HG03469 (cell line): ENCODE data around the gene RNASEH2B.

ENCODE experiments used
- ATAC-seq: cut with Tn5 transposase; IDR thresholded peaks from one replicate; pipeline ENCODE4 v1.9.1; 2021; ENCODE audit warnings: mild to moderate bottlenecking, moderate library complexity, moderate number of reproducible peaks; ENCODE audit not compliant: unreplicated experiment

RNASEH2B gene

DNA sequence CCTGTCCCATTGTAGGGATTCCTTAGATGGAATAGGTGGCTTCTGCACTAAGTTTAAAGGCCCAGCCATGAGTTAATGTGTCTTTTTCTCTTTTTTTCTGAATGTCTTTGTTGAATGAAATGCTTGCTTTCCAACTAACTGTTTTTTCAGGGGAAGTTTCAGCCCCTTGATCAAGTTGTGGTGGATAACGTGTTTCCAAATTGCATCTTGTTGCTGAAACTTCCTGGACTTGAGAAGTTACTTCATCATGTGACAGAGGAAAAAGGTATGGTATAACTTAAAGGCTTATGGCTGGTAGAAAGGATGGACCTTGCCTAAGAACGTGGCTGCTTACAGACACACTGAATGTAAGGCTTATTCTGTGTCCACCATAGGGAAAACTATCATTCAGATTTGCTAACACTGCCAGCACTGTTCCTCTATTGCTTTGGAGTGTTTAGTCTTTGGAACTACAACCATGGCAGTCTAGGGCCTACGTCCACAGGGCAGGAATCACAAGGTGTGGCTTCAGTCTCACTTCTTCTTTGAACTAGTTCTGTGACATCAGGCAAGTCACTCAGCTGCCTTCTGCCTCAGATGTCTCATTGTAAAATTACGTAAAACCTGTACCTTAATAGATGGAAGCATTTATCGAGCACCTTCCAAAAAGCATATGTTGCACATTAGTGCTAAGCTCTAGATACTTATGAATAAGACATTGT is 25.3 kb downstream of the RNASEH2B start:
- no peak for ATAC-seq

DNA sequence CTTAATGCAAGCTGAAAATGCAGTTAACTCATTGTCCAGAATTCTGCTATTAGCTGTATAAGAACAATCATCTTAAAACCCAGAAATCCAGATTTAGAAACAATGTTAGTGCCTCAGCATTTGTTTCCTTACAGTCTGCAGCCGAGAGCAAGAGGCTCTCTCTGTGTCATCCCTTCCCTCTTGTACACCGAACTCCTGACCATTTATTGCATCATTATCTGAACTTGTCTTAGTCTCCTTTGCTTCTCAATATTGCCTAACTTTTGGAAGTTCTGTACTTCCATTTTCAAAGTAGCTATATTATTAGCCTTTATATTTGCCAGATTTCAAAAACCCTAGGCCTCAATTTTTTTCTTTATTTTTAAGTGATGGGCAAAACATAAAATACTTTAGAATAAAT is 27.1 kb downstream of the RNASEH2B start:
- ATAC-seq = no peak

DNA sequence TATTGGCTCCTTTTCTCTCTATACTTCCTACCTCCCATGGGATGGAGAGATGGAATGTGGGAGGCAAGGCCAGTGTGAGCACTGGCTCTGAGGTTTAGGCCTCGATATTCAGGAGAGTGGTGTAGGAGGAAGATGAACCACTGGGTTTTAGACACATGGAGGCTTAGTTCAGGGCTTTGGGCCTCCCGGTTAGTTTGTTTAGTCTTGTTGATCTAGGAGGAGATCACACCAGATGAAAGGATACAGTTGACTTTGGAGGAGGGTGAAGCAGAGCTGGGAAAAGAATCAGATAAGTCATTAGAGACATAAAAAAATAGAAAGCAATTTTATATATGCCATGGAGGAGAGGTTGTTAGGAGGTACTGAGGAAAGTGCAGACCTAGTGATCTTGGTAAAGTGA is 30.9 kb downstream of the RNASEH2B start:
- ATAC-seq = no peak

DNA sequence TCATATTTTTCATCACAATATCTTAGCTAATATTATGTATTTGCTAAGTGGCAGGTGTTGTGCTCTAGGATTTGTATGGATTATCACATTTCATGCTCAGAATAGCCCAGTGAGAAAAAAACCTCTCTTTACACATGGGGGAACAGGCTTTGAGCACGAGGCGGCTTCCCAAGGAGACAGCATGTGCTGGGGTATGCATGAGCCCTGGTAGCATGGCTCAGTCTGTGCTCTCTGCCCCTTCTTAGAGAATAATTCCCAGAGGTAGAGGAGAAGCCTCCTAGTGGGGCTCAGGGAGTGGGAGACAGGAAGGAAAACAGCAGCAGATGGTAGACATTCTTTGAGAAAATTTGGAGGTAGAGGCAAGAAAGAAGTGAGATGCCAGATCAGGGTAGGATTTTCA is 31.6 kb downstream of the RNASEH2B start:
- ATAC-seq = no peak

DNA sequence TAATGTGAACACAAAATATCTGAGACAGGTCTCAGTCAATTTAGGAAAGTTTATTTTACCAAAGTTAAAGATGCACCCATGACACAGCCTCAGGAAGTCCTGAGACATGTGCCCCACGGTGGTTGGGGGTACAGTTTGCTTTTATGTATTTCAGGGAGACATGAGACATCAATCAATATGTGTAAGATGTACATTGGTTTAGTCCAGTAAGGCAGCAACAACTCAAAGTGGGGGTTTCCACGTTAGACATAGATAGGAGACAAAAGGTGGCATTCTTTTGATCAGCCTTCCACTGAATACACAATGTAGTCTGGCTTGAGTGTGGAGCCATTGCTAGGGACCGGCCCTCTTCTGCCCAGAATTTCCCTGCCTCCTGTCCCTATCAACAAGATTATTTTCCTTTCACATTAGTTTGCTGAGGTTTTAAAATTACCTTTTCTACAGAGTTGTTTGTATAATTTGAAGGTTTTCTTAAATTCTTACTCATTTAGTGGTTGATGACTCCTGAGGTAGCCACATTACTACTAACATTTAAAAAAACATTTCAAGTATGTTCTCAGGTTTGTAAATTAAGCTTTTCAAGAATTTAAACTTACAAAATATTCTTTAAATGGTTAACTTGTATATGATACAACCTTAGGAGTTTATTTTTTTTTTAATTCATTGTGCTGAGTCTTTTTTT is 33.2 kb downstream of the RNASEH2B start:
- ATAC-seq = no peak

DNA sequence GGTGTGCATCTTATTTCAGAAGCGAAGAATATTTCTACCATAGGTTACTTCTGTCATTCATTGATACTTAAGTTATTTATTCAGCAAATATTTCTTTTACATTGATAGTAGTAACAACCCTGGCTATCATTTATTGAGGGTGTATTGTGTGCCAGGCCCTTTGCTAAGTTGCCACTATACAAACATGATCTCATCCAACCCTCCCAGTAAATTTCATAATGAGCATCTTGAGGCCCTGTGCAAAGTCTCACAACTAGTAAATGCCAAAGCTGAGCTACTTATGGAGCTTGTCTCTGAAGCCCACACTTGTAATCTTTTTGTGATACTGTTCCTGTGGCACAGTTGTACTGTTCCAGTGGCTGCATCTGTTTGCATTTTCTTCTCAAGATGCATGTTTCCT is 36.1 kb downstream of the RNASEH2B start:
- no peak for ATAC-seq

DNA sequence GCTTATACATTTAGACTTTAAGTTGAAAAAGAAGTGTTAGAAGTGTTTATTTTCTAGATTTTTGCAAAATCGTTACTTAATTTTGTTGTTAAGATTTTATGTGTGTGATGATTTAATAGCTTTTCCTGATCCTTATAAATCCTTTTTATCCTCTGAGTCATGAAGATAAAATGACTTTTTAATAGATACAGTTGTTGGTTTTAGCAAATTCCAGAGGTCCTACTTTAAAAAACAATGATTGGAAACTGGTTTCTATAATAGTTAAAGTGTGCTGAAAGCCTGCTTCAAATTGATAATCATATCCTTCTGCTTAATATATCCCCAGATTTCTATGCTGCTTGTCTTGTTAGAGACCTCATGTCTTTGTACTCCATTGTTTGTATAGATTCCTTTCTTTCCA is 39.0 kb downstream of the RNASEH2B start:
- ATAC-seq = no peak

DNA sequence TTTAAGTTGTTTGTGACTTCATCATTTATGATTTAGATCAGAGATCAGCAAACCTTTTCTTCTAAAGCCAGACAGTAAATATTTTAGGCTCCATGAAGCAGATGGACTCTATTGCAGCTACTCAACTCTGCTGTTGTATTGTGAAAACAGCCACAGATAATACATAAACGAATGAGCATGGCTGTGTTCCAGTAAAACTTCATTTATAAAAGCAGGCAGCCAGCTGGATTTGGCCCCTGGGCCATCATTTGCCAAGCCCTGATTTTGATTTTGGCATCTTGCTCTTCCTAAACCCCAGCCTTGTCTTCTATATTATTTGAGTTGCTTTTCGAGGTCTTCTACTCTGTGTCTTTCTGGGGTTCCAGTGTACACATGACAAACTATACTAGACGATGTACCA is 41.3 kb downstream of the RNASEH2B start:
- no peak for ATAC-seq

DNA sequence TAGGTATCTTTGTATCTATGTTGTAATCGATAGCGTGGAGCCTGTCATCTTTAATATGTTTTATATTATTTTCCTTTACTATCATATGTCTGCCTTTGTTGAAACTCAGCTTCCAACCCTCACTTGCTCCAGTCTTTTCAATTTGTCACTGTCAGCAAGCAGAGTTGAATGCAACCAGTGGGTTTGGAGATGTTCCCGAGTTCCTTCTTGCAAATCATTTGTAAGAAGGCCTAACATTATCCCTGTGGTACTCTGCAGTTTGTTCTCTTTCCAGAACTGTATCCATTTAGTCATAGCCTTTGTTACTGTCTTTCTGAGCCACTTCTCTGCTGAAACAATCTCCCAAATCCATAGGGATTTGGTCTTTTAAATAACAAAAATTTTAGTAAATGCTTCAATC is 41.8 kb downstream of the RNASEH2B start:
- no peak for ATAC-seq

DNA sequence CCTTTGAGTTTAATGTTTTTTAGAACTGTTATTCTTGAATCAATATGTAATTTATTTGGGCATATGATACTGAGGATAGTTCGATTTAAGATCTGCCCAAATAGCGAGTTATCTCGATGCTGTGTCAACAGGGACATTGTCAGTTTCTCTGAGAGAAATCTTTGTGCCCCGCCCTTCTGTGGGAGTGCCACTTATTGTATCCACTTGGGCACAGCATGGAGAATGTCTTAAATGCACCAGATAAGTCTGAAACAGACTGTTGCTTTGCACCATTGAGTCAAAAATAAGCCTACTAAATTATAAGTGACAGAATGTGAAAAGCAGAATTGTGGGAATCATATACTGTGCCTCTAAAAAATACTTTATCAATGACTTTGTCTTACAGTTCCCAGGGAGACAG is 45.6 kb downstream of the RNASEH2B start:
- ATAC-seq = no peak

DNA sequence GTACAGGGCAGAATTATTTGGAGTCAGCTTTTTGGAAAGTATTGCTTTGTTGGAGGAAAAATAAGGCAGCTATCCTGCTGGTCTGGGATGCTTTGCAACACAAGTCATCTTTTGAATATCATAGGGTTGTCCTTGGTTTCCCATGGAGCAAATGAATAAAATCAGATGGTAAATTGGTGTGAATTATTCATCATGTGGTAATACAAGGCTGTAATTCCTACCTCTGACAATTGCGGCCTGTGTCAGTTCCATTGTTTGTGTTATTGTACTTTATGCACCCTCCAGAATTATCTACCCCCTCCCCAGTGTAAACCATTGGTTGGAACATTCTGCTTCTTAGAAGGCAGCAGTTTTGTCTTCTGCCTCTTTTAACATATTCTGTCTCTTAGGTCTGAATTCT is 46.2 kb downstream of the RNASEH2B start:
- no peak for ATAC-seq

DNA sequence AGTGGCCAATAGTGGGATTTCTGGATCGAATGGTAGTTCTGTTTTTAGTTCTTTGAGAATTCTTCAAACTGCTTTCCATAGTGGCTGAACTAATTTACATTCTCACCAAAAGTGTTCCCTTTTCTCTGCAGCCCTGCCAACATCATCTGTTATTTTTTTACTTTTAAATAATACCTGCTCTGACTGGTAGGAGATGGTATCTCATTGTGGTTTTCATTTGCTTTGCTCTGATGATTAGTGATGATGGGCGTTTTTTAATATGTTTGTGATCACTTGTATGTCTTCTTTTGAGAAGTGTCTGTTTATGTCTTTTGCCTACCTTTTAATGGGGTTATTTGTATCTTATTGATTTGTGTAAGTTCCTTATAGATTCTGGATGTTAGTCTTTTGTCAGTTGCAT is 48.0 kb downstream of the RNASEH2B start:
- ATAC-seq = no peak

DNA sequence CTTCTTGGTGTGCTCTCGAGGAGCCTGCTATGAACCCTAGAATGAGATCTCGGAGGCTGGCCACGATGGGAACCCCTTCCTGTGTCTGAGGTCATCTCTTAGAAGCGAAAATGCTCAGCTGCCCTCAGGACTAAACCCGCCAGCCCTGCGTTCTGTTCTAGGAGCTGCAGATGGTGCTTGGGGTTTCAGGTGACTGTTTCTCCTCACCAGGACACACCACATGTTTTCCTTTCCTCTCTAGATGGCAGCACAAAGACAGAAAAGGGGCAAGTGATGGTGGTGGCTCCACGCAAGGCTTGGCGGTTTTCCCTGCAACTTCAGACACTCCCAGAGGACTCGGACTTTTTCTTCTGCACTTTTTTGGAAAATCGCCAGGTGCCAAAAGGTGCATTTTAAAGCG is 60.1 kb downstream of the RNASEH2B start:
- no peak for ATAC-seq

DNA sequence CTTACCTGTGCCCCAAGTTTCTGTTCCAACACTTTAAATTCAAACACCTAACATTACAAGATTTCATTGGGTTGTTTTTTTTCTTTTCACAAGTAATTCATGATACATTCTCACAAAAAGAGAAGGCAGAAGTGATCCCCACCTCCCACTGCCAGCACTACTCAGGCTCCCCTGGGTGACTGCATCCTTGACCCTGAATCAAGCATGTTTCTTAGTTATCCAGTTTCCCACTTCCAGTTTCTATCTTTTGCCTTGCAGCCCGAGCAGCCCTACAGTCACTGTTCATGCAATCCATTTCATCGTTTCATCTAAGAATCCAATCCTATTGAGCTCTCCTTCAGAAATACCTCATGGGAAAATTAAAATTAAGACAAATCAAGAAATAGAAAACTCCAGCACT is 61.4 kb downstream of the RNASEH2B start:
- ATAC-seq = no peak

DNA sequence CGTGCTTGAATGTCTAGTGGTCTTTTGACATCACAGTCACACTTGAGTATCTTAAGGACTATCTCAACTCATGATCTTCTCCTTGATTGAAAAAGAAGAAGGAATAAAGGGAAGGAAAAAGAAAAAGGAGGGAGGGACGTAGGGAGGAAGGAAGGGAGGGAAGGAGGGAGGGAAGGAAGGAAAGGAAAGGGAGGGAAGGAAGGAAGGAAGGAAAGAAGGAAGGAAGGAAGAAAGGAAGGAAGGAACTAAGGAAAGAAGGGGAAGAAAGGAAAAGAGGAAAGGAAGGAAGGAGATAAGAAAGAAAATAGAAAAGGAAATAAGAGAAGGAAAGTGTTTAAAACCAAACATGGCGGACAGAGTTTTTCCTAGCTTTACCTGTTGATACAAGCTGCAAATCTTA is 64.7 kb downstream of the RNASEH2B start:
- ATAC-seq = no peak

DNA sequence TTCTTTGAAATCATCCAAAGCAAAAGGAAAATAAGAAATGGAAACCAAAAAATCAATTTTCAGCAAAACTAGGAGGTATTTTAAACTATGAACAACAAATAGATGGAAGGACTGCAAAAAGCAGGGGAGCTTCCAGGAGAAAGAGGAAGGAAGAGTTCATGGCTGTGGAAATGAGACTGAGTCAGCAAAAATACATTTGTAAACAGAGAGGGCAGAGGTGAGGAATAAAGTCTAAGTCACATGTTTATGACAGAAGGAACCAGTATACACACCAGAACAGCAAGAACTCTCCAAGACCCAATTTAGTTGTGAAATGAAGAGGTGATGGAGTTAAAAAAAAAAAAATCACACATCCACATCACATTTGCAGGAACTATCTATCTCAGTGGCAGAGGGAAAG is 69.6 kb downstream of the RNASEH2B start:
- no peak for ATAC-seq

DNA sequence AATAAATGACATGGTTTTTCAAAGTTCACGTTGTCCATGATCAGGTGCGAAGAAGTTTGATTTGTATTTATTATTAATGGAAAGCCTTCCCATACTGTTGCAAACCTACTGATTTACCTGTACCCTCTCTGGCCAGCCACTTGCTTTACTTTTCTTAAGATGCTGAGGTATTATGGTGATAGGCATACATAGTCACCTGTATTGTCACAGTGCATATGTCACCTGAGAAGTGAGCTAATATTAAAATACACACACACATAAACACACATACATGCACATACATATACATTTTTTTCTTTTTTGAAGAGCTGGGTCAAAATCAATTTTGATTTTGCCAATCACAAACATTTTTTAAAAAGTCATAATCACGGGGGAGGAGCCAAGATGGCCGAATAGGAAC is 72.1 kb downstream of the RNASEH2B start:
- ATAC-seq = no peak

DNA sequence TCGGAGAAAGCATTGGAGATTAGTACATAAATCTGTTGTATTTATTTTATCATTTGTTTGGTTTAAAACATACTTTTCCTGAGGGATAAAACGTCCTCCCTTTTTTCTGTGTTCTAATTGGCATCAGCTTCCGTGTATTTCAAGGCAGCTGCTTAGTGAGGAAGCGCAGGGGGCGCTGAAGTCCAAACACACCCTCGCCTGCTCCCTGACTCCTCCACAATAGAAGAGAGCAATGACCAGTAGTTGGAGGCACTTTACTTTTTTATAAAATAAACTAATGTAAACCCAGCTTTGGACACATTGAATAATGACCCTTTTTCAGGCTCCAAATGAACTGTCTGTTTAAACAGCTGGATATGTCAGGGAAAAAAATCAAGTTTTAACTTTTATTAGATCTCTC is 79.9 kb downstream of the RNASEH2B start:
- ATAC-seq = no peak

DNA sequence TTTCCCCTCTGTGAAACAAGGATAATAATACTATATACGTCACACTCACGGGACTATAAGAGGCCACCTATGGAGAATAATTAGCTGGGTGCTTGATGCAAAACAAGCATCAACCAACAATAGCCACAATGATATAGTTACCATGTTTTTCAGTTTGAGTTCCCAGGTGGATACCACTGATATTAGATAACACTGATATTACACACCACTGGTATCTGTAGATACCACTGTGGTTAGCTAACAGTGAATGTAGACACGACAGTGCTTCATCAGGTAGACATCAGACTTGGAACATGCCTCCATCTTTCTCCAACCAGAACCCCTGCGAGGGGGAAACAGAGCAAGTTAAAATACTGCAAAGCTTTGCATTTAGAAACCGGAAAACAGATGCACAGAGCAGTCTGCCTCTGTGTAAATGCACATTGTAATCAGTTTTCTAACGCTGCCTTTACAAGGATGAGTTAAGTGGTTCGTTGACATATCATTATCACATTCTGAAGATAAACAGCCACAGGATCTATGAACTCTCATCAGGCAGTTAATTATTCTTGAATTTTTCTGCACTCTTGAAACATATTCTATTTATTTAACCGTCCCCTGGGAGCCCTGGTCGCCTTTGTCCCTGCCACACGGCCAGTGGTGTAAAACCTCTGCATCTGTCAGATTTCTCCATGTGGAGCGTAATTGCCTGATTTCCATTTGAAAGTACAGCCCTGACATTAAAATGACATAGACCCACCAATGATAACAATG is 80.7 kb downstream of the RNASEH2B start:
- ATAC-seq = no peak

DNA sequence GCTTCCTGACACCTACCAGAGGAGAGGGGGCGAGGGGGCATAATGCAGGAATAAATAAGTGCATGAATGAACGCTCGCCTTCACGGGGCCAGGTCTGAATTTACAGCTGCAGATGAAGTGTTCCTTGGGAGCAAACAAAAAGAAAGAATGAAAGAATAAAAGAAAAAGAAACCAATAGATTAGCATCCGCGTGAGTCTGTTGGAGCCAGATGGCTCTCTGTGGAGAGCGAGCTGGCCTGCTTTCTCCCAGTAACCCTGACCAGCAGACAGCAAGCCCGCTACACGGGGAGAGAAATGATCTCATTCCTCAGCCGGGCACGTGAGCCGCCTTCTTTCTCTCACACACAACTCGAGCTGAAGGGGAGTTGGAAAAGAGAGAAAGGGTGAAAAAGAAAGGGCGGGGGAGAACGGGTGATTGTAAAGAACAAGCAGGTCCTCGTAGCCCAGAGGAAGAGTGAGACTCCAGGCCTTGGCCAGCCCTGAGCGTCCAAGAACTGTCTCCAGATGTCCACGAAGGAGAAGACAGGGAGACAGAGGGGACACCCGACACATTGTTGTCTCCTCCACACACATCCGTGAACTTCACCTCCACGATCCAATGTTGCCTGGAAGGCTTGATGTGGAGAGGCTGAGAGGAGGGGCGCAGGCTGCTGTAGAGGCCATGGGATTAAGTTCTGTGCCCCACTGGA is 81.4 kb downstream of the RNASEH2B start:
- no peak for ATAC-seq
